Mesenchymal stem cell (in vitro differentiated cells and primary cell): Measurements from ENCODE around the gene CYTH1.

Experiments used
- DNase-seq: peaks from one replicate; pipeline ENCODE4 v3.0.0-alpha.2; 2013
- H2AFZ ChIP-seq: one replicate; pipeline ENCODE4 v1.6.1; 2013; ENCODE audit warnings: low read depth, mild to moderate bottlenecking, control low read depth, inconsistent platforms, low read length, moderate library complexity
- H2AK5ac ChIP-seq: 2 replicates; pipeline ENCODE4 v1.6.1; 2013; ENCODE audit warnings: low read length, moderate library complexity, mild to moderate bottlenecking, inconsistent platforms; ENCODE audit not compliant: severe bottlenecking
- H2BK120ac ChIP-seq: one replicate; pipeline ENCODE4 v1.6.1; 2013; ENCODE audit warnings: low read depth, mild to moderate bottlenecking, inconsistent platforms, low read length, moderate library complexity
- H2BK12ac ChIP-seq, 2 experiments: one replicate each; pipeline ENCODE4 v1.6.1; 2013; ENCODE audit warnings: inconsistent platforms in 2 of 2, low read length in 2 of 2, mild to moderate bottlenecking in 2 of 2, moderate library complexity in 2 of 2, control low read depth in 1 of 2
- H2BK15ac ChIP-seq: one replicate; pipeline ENCODE4 v1.6.1; 2013; ENCODE audit warnings: mild to moderate bottlenecking, low read depth, inconsistent platforms; ENCODE audit not compliant: poor library complexity, severe bottlenecking
- H2BK5ac ChIP-seq: 2 replicates; pipeline ENCODE4 v1.6.1; 2013; ENCODE audit warnings: low read depth, mild to moderate bottlenecking, low read length, control low read depth, inconsistent platforms; ENCODE audit not compliant: poor library complexity, severe bottlenecking
- H3K14ac ChIP-seq, 2 experiments: one replicate each; pipeline ENCODE4 v1.6.1; 2013; ENCODE audit warnings: inconsistent platforms in 2 of 2, low read length in 2 of 2, control low read depth in 1 of 2, mild to moderate bottlenecking in 1 of 2, moderate library complexity in 1 of 2
- H3K18ac ChIP-seq, 2 experiments: one replicate each; pipeline ENCODE4 v1.6.1; 2013; ENCODE audit warnings: inconsistent platforms in 2 of 2, low read length in 2 of 2, control low read depth in 1 of 2, low read depth in 1 of 2, mild to moderate bottlenecking in 1 of 2
- H3K23ac ChIP-seq, 2 experiments: one replicate each; pipeline ENCODE4 v1.6.1; 2013; ENCODE audit warnings: inconsistent platforms in 2 of 2, low read length in 2 of 2, mild to moderate bottlenecking in 2 of 2, moderate library complexity in 2 of 2, control low read depth in 1 of 2
- H3K27ac ChIP-seq: 2 replicates; pipeline ENCODE4 v1.5.1; 2013; ENCODE audit warnings: mild to moderate bottlenecking, moderate library complexity, low read length, control low read depth, inconsistent platforms; ENCODE audit not compliant: poor library complexity, severe bottlenecking
- H3K27me3 ChIP-seq, 2 experiments: 2 replicates each; pipeline versions ENCODE4 v1.6.1 to v1.7.0; 2013; ENCODE audit warnings: low read length in 2 of 2, mild to moderate bottlenecking in 2 of 2, moderate library complexity in 2 of 2, control low read depth in 1 of 2, inconsistent platforms in 1 of 2; ENCODE audit not compliant: control insufficient read depth in 1 of 2, insufficient read depth in 1 of 2
- H3K36me3 ChIP-seq, 2 experiments: 2 replicates each; pipeline versions ENCODE4 v1.6.1 to v1.7.0; 2013; ENCODE audit warnings: low read length in 2 of 2, control low read depth in 1 of 2, inconsistent platforms in 1 of 2, low read depth in 1 of 2, mild to moderate bottlenecking in 1 of 2; ENCODE audit not compliant: insufficient read depth in 2 of 2, control insufficient read depth in 1 of 2
- H3K4ac ChIP-seq, 2 experiments: one replicate each; pipeline ENCODE4 v1.6.1; 2013; ENCODE audit warnings: inconsistent platforms in 2 of 2, low read length in 2 of 2, mild to moderate bottlenecking in 2 of 2, moderate library complexity in 2 of 2, control low read depth in 1 of 2, low read depth in 1 of 2
- H3K4me1 ChIP-seq: 2 replicates; pipeline ENCODE4 v1.6.1; 2013; ENCODE audit warnings: low read depth, low read length, control low read depth; ENCODE audit not compliant: control insufficient read depth, insufficient read depth
- H3K4me2 ChIP-seq: 2 replicates; pipeline ENCODE4 v1.6.1; 2013; ENCODE audit warnings: low read length, mild to moderate bottlenecking, inconsistent platforms; ENCODE audit not compliant: poor library complexity, severe bottlenecking
- H3K4me3 ChIP-seq, 2 experiments: 2 replicates each; pipeline versions ENCODE4 v1.5.1 to v1.7.0; 2013; ENCODE audit warnings: low read length in 2 of 2, mild to moderate bottlenecking in 2 of 2, control low read depth in 1 of 2, low read depth in 1 of 2; ENCODE audit not compliant: insufficient read depth in 1 of 2
- H3K79me1 ChIP-seq: replicated peaks from 2 replicates; pipeline ENCODE4 v1.6.1; 2013; ENCODE audit warnings: mild to moderate bottlenecking, control low read depth, low read length, inconsistent platforms; ENCODE audit not compliant: poor library complexity, severe bottlenecking
- H3K9ac ChIP-seq: 2 replicates; pipeline ENCODE4 v1.7.0; 2013; ENCODE audit warnings: mild to moderate bottlenecking, low read length, moderate library complexity
- H3K9me3 ChIP-seq: 2 replicates; pipeline ENCODE4 v1.7.0; 2013; ENCODE audit warnings: mild to moderate bottlenecking, low read length; ENCODE audit not compliant: control insufficient read depth
- H4K8ac ChIP-seq: one replicate; pipeline ENCODE4 v1.6.1; 2013; ENCODE audit warnings: inconsistent platforms, mild to moderate bottlenecking, low read length, moderate library complexity
- H4K91ac ChIP-seq: one replicate; pipeline ENCODE4 v1.6.1; 2013; ENCODE audit warnings: mild to moderate bottlenecking, low read length, inconsistent platforms
- WGBS: methylation state at CpG from one replicate; pipeline ENCODE4 v1.1.7; 2013; ENCODE audit warnings: mixed read lengths; 5-methylcytosine and 5-hydroxymethylcytosine counted together

CYTH1 gene

DNA sequence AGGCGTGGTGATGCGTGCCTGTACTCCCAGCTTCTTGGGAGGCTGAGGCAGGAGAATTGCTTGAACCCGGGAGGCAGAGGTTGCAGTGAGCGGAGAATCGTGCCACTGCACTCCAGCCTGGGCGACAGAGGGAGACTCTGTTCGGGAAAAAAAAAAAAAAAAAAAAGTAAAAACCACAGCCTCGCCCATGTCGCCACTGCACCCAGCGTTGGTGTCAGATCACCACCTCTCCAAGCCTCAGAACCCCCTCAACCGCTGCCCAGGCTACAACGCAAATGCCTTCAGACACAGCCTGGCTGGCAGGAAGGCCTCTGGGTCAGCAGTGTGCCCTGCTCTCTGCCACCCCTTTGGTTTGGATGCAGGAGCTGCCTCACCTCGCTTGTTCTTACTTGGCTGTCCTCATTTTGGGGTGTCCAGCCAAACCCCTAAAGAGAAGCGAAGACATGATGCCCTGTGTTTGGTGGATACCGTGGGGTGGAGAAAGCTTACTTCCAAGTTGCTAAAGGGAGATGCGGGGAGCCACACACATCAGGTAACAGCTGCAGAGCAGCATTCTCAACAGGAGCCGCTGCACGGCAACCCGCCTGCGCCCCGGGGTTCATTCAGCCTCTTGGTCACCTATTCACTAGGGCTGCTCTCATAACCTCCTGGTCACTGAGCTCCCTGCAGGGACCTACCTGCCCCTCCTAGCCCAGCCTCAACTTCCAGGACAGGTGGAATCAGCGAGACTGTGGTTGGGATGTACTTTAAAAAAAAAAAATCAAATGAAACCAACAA, 13.0 kb upstream of the CYTH1 start:
- Histone ChIP-seq H3K36me3 (peaks cover 70 to 86% of the 10 kb centered on the region in 2 experiments), H3K79me1 (peaks cover 26% of the 10 kb centered on the region), H3K4me2 (no peak overlapping the region), H3K27me3 (no peaks in the 10 kb centered on the region), H2BK12ac (no peak overlapping the region), H3K9ac (no peak overlapping the region), H4K91ac (no peak overlapping the region), H3K9me3 (no peaks in the 10 kb centered on the region), H3K4me3 (no peak overlapping the region), H3K4me1 (peaks cover 4% of the 10 kb centered on the region), H2AK5ac (no peak overlapping the region), H3K14ac (no peak overlapping the region), H3K27ac (no peak overlapping the region), H3K18ac (no peak overlapping the region), H3K4ac (no peak overlapping the region), H4K8ac (no peak overlapping the region), H2BK15ac (no peak overlapping the region), H2BK120ac (no peak overlapping the region), H2BK5ac (no peak overlapping the region), H3K23ac (no peak overlapping the region), H2AFZ (no peak overlapping the region)
- no peak for DNase-seq
- 97% methylated on average over 22 of the region's 22 CpGs for WGBS

DNA sequence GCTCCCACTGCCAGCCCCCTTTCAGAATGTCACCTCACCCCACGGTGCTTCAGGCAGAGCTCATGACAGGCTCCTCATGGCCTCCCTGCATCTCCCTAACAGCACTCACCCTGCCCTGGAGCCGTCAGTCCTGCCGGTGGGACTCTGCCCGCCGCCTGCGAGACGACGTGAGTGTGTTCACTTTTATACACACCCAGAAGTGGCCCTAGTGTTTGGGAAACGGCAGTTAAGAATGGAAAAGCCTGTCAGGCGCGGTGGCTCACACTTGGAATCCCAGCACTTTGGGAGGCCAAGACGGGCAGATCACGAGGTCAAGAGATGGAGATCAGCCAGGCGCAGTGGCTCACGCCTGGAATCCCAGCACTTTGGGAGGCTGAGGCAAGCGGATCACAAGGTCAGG, 12.3 kb upstream of the CYTH1 start:
- peaks cover 23% of the 10 kb centered on the region for H3K79me1 ChIP-seq
- peaks cover 7% of the 10 kb centered on the region for H3K4me1 ChIP-seq
- H2BK120ac ChIP-seq, result no peak overlapping the region
- no peak overlapping the region for H3K23ac ChIP-seq
- no peak overlapping the region for H3K18ac ChIP-seq
- 98% methylated on average over 16 of the region's 16 CpGs for WGBS
- no peak overlapping the region for H2BK15ac ChIP-seq
- no peak overlapping the region for H3K4ac ChIP-seq
- no peak overlapping the region for H3K27ac ChIP-seq
- H2BK5ac ChIP-seq, result no peak overlapping the region
- no peaks in the 10 kb centered on the region for H3K9me3 ChIP-seq
- H2BK12ac ChIP-seq, result no peak overlapping the region
- no peaks in the 10 kb centered on the region for H3K27me3 ChIP-seq
- peak overlapping the region; percentile 15 for H4K91ac ChIP-seq
- no peak overlapping the region for H3K14ac ChIP-seq
- DNase-seq, result no peak
- H3K9ac ChIP-seq, result no peak overlapping the region
- peaks cover 71 to 80% of the 10 kb centered on the region in 2 experiments for H3K36me3 ChIP-seq
- H2AK5ac ChIP-seq, result no peak overlapping the region
- no peak overlapping the region for H4K8ac ChIP-seq
- no peak overlapping the region for H2AFZ ChIP-seq
- no peak overlapping the region for H3K4me2 ChIP-seq
- H3K4me3 ChIP-seq, result no peak overlapping the region

DNA sequence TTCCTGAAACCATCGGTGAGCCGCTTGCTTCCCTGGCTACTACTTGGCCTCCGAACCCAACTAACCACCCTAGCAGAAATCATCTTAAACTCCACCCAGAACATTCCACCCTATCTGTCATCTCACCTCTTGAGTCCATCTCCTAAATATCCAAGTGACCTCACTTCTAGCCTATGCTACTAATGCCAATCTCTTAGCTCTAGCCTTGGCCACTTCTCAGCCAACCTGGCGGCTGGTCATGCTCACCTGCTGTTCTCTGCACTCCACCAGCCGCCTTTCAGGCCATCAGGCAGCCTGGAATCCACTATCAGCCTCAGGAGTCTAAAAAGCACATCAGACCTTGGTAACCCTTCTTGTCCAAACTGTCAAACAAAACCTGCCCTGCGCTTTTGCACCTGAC, 11.9 kb upstream of the CYTH1 start:
- Histone ChIP-seq H3K4me1 (peaks cover 7% of the 10 kb centered on the region), H3K18ac (no peak overlapping the region), H3K79me1 (peaks cover 22% of the 10 kb centered on the region), H3K4me2 (no peak overlapping the region), H2AFZ (no peak overlapping the region), H3K14ac (no peak overlapping the region), H4K8ac (no peak overlapping the region), H4K91ac (peak overlapping the region; percentile 15), H3K4me3 (no peak overlapping the region), H2BK12ac (no peak overlapping the region), H2AK5ac (no peak overlapping the region), H2BK15ac (no peak overlapping the region), H3K23ac (no peak overlapping the region), H3K27me3 (no peaks in the 10 kb centered on the region), H2BK5ac (no peak overlapping the region), H3K27ac (no peak overlapping the region), H2BK120ac (no peak overlapping the region), H3K36me3 (peaks cover 69 to 76% of the 10 kb centered on the region in 2 experiments), H3K9ac (no peak overlapping the region), H3K9me3 (no peaks in the 10 kb centered on the region), H3K4ac (no peak overlapping the region)
- no peak for DNase-seq
- WGBS, result 95% methylated on average over 6 of the region's 6 CpGs

GRCh38 chr17:78793415-78793814, 11.3 kb upstream of the CYTH1 start:
- Histone ChIP-seq H4K8ac (no peak overlapping the region), H3K9me3 (no peaks in the 10 kb centered on the region), H3K14ac (no peak overlapping the region), H2AFZ (no peak overlapping the region), H3K9ac (no peak overlapping the region), H4K91ac (no peak overlapping the region), H2BK5ac (no peak overlapping the region), H3K23ac (no peak overlapping the region), H3K4me3 (no peak overlapping the region), H2BK12ac (no peak overlapping the region), H3K27ac (no peak overlapping the region), H3K4ac (no peak overlapping the region), H3K27me3 (no peaks in the 10 kb centered on the region), H2BK15ac (no peak overlapping the region), H3K36me3 (peaks cover 68 to 74% of the 10 kb centered on the region in 2 experiments), H2AK5ac (no peak overlapping the region), H3K4me1 (peaks cover 7% of the 10 kb centered on the region), H3K4me2 (no peak overlapping the region), H3K18ac (no peak overlapping the region), H3K79me1 (peaks cover 18% of the 10 kb centered on the region), H2BK120ac (no peak overlapping the region)
- no peak for DNase-seq
- 93% methylated on average over 10 of the region's 10 CpGs for WGBS
